CD4-positive, alpha-beta T cell treated with Interleukin-6 for 4 hours (primary cell): ENCODE measurements around the gene NOD2.

Experiments used
- DNase-seq: peaks from one replicate; pipeline ENCODE4 v3.0.0-alpha.2; 2020; ENCODE audit warnings: mixed read lengths

NOD2 gene

DNA sequence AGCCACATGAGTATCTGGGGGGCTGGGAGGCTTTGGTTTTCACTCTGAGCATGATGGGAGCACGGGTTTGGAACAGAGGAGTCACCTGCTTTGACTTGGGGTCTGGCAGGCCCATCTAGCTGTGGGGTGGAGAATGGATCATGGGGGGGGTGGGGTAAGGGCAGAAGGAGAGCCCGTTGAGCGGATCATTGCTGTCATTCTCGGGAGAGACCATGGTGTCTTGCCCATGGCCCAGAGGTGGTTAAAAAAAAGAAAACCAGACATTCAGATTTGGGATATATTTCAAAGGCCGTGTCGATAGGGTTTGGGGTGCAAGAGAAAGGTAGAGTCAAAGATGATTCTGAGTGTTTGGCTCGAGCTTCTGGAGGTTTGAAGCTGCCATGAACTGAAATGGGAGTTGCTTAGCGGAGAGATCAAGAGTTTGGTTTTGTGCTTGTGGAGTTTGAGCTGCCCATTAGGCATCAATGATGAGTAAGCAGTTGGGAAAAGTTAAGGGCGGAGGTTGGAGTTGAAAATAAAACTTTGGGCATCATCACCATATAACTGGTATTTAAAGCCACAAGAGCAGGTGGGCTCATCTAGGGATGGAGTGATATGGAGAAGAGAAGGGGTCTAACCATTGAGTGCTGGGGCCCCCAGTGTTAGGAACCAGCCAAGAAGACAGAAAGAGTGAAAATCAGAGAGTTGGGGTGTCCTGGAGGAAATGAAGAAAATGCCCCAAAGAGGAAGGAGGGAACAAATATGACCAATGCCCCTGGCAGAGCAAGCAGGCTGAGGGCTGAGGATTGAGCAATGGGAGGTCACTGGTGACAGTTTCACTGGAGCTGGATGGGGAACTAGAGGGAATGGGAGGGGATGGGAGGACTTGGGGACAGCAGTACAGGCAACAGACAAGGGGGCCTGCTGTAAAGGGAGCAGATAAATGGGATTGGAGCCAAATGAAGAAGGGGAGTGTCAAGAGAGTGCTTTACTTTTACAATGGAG lies 1.9 kb downstream of the NOD2 start:
- DNase-seq, result no peak

DNA sequence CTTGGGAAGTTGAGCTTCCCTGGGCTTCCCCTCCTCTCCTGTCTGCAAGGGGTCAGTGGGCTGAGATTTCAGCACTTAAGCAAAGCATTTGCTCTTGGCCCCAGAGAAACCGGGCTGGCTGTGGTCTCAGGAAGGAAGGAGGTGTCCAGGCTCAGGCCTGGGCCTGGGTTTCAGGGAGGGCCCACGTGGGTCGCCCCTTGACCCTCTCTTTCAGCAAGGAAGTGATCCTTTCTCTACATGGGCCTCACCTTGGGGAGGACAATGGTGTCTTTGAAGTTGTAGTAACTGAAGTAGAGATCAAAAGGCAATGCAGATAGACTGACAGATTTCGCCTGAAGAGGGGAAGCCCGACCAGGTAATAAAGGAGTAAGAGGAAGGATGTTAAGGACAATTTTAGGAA lies 2.7 kb downstream of the NOD2 start:
- DNase-seq, result no peak

DNA sequence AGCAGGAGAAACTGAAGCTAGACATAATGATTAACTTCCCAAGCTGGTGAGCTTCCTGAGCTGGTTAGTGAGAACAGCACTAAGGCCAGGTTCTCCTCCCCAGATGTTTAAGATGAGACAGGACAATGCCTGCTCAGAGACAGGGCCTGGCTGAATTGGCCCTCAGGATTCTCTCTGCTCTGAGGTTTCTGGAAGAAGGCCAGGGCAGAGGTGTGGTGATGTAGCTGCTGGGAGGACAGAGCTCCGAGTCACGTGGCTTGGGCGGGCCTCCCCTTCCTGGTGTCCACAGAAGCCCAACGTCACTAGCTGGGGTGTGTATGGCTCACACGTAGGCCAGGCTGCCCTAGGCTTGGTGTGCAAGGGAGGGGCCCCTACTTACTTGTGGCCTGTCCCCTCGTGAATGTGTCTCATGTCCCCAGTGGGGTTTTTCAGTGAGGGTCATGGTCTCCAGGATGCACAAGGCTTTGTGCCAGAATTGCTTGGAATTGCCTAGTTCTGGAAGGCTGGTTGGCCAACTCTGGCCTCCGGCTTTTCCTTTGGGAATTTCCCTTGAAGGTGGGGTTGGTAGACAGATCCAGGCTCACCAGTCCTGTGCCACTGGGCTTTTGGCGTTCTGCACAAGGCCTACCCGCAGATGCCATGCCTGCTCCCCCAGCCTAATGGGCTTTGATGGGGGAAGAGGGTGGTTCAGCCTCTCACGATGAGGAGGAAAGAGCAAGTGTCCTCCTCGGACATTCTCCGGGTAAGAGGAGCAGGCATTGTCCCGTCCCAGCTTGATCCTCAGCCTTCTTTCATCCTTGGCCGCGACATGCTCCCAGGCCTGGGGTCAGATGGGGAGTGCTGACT lies 3.4 kb downstream of the NOD2 start:
- DNase-seq, result peak; percentile 68

- DNase-seq, result no peak
Measured at GRCh38 chr16:50697421-50697715, 4.0 kb downstream of the NOD2 start.

- peak; percentile 39 for DNase-seq
Measured at GRCh38 chr16:50697881-50698767, 4.7 kb downstream of the NOD2 start.

DNA sequence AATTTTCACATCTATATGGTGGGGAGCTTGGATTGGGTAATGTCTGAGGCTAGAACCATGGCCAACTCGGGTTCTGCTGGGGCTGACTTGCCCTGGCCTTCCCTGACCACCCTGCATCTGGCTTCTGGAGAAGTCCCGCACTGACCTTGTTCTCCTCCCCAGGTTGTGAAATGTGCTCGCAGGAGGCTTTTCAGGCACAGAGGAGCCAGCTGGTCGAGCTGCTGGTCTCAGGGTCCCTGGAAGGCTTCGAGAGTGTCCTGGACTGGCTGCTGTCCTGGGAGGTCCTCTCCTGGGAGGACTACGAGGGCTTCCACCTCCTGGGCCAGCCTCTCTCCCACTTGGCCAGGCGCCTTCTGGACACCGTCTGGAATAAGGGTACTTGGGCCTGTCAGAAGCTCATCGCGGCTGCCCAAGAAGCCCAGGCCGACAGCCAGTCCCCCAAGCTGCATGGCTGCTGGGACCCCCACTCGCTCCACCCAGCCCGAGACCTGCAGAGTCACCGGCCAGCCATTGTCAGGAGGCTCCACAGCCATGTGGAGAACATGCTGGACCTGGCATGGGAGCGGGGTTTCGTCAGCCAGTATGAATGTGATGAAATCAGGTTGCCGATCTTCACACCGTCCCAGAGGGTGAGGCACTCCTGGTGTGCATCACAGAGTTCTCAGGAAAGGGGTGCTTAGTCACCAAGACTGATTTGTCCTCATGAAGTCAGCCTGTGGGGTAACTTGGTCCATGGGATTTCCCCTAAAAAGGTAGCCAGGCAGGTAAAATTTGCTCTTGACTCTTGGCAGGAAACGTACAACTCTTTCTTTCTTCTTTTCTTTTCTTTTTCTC lies 6.1 kb downstream of the NOD2 start:
- peak; percentile 57 for DNase-seq

DNA sequence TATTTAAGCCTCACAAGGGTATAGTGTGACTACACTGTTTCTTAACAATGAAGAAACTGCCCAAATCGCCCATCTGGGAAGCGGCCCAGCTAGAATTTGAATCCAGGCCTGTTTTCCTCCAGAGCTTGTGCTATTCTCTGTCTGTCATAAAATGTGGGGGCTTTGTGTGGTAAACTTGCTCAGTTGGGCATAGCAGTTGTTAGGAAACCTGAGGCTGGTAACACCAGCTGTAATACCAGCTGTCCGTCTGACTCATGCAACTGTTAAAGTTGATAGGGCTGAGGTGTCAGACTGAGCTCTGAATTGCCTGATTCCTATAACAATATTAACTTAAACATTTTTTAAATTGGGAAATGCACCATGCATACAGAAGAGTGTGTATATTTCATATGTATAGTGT lies 9.3 kb downstream of the NOD2 start:
- no peak for DNase-seq

- DNase-seq, result no peak
Measured at GRCh38 chr16:50704245-50704644, 10.8 kb downstream of the NOD2 start.

DNA sequence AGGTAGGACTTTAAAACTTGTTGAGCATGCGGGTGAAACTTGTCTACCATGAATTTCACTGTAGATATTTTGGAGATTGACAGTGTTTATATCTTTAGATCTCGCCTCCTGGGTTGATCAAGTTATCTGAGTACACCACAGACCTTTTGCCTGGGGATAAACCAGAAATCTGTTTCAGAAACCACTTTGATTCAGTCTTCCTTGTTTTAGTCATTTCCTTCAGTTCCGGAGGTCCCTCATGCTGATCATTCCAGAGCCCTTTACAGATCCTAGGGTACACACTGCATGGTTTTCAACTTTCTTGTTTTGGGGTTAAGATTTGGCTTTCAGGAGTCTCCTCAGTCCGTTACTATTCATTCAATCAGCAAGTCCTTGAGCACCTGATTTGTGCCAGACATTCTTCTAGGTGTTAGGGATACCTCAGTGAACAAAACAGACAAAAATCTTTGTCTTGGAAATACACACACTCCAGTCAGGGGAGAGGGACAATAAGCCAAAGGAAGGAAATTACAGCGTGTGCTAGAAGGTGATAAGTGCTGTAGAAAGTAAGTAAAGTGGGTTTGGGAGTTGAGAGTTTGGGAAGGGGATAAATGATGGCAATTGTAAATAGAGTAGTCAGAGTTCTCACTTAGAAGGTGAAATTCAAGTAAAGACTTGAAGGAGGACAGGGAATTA lies 12.2 kb downstream of the NOD2 start:
- DNase-seq, result no peak

DNA sequence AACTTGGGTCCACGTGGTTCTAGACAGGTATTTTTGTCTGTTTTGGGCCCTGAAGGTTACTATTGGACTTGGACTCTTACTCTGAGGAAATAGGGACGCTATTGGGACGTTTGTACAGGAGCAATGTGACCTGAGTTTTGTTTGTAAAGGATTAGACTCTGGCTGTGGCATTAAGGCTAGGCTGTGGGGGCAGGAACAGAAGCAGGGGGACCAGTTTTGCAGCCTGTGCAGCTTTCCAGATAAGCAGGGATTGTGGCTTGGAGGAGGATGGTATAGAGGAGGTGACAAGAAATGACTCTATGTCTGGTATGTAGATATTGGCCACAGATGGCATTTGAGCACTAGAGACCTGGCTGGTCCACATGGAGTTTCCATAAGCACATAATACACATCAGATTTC lies 12.8 kb downstream of the NOD2 start:
- no peak for DNase-seq

DNA sequence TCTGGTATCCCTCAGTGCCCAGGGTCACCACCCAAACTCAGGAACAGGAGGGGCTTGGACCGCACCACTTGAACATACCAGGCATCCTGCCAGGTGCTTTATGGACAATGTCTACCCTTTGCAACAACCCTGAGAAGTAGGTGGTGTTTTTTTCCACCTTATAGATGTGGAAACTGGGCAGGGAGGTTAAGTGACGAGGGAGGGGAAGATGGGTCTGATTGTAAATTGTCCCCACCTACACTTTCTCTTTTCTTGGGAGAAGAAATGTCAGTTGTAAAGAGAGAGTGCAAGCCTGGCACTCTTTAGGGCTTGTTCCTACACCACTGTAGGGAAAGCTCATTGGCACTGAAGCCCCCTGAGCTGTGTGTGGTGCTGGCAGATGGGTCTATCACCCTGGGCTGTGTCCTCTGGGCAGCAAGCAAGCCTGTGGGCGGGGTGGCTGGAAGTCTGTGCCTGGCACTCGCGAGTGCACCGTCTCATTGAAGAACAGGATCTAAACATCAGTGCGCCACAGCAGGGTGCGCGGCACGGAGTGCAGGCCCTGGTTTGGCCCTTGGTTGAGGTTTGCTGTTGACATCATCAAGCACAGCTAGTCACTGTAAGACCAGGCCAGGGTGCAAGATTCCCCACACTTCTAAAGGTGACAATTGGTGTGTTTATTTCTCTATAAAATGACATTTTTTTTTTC lies 15.1 kb downstream of the NOD2 start:
- DNase-seq, result peak; percentile 54

DNA sequence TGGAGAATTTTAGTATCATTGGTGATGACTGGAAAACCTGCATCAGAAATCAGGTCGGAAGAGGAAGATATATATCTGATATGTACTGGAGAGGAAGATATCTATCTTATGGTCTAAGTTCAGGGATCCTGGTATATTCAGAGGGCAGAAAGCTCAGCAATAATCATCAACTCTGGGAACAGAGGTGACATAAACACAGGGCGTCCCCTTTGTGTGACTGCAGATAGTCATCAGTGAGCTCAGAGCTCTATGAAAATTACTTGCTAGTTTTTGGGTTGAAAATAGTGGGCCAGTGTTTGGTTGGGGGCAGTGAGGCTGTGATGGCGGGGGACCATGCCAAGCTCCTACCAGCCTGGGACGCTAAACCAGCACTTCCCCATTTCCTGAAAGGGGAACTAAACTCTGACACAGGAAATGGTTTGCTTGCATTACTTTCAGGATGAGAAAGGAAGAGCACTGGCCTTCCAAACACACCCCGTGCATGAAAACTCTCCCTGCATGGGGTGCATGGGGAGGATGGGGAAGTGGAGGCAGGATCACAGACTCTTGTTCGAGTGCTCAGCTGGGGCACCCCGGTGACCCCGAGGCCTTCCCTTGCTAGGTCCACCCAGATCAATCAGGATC lies 15.8 kb downstream of the NOD2 start:
- no peak for DNase-seq

DNA sequence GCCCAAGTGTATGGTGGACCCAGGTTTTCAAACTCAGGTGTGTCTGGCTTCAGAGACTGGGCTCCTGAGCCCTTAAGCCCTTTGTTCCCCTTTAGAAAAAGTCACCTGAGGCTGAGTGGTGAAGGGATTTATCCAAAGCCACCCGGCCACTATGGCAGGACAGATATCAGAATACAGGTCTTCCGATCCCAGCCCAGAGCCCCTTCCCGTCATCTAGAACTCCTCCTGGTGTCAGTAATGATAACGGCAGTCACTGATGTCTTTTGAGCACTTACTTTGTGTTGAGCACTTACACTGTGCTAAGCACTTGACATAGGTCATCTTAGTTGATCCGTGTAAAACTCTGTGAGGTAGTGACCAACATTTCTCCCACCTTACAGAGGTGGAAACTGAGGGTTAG lies 16.6 kb downstream of the NOD2 start:
- no peak for DNase-seq

GRCh38 chr16:50711040-50711439 lies 17.6 kb downstream of the NOD2 start:
- no peak for DNase-seq

DNA sequence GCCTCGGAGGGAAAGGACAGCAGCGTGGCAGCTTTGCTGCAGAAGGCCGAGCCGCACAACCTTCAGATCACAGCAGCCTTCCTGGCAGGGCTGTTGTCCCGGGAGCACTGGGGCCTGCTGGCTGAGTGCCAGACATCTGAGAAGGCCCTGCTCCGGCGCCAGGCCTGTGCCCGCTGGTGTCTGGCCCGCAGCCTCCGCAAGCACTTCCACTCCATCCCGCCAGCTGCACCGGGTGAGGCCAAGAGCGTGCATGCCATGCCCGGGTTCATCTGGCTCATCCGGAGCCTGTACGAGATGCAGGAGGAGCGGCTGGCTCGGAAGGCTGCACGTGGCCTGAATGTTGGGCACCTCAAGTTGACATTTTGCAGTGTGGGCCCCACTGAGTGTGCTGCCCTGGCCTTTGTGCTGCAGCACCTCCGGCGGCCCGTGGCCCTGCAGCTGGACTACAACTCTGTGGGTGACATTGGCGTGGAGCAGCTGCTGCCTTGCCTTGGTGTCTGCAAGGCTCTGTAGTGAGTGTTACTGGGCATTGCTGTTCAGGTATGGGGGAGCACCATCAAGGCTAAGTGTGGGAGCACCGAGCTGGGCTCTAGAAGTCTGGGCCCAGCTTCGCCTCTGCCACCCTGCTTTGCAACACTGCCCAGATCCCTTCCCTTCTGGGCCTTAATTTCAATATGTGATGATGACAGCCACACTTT lies 18.6 kb downstream of the NOD2 start:
- no peak for DNase-seq

- DNase-seq, result no peak
Measured at GRCh38 chr16:50712560-50712898, 19.1 kb downstream of the NOD2 start.

DNA sequence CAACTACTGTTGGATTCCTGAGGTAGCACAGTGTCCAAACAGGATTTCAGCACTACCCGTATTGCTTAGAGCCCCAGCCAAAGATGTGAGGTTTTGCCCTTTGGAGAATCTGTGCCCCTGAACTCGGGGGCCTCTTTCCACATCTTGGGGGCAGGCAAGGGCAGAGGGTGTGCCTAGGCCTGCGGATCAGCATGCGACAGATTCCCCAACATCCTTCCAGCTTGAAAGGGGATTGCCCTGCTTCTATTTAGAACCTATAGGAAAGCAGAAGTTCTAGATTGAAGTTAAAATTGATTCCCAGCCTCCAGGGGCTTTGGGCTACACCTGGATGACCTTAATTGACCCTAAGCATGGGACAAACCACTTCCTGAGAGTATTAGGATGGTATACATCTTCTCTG lies 19.6 kb downstream of the NOD2 start:
- DNase-seq, result no peak

DNA sequence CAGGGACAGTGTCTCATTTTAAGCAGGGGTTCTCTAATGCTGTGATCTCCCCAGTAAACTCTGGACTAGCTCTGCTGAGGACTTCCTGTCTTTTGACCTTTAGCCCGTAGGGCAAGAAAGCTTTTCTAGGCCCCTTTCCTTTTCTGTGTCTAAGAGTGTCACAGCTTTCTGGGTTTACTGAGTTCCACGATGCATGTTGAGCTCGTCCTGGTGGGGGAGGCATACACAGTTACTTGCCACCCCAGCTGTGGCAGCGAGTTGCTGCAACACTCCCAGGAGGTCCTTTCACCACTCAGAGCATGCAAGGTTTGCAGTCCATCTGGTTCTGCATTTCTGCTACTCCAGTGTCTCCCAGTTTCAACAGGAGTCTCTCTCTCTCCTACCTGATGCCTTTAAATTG lies 23.7 kb downstream of the NOD2 start:
- DNase-seq, result no peak

- no peak for DNase-seq
Measured at GRCh38 chr16:50717494-50717893, 24.1 kb downstream of the NOD2 start.
